ENCODE measurements around the gene HLA-DMA.

GRCh38 chr6:32946893-32947292 lies 6.0 kb downstream of the HLA-DMA start:
- TF ChIP-seq POLR2A (IDR thresholded peaks at IDR 0.05; ENCODE audit: low read depth, low read length): no peak
- TF ChIP-seq TAF1 (IDR thresholded peaks at IDR 0.05; ENCODE audit: low read depth, low read length): no peak
- TF ChIP-seq POLR2AphosphoS5 (IDR thresholded peaks at IDR 0.05; ENCODE audit: low read depth, low read length): no peak
